Retinal pigment epithelial cell (primary cell): ENCODE results near the gene IPO13.

Experiments used
- DNase-seq: peaks from one replicate; pipeline ENCODE4 v3.0.0-alpha.2; 2010; ENCODE audit warnings: low read depth
- H3K4me3 ChIP-seq: 2 replicates; pipeline ENCODE4 v1.5.1; 2011; ENCODE audit warnings: mild to moderate bottlenecking, low read length, control low read depth, moderate library complexity
- CTCF ChIP-seq: conservative IDR thresholded peaks from 2 replicates; pipeline ENCODE4 v1.5.1; 2011; ENCODE audit warnings: low read depth, low read length, control low read depth, inconsistent platforms

IPO13 gene

DNA sequence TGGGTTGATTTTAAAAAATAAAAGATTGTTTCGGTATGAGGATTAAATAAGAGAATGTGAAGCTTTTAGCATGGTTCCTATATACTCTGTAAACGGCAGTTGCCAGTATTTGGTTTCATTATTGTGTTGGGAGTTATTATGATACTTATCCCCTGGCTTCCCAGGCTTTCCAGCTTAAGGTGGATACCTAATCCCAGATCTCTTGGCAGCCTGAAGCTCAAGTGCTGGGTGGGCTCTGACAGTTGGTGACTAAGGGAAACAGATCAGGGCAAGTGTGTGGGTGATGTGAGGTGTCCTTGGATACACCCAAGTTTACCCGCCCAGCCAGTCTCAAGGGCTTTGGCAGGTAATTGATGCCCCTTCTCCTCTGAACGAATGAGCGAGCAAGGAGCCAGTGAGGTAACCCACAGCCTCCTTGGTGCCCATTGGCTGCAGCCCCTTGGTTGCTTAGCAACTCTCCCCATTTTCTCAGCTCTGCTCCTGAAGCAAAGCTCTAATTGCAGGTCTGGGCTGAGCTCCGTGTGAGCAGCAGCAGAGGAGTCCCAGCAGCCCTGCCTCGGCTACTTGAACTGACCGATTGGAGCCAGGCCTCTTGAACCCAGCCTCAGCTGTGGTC, 6.1 kb downstream of the IPO13 start:
- DNase-seq: no peak
- no peak for TF ChIP-seq CTCF
- H3K4me3 ChIP-seq: no peak overlapping the region

- no peak for TF ChIP-seq CTCF
- H3K4me3 ChIP-seq: no peak overlapping the region
- no peak for DNase-seq
These were observed 6.6 kb downstream of the IPO13 start for GRCh38 chr1:43953361-43953760.

GRCh38 chr1:43954036-43954435, 7.3 kb downstream of the IPO13 start:
- no peak for TF ChIP-seq CTCF
- no peak overlapping the region for H3K4me3 ChIP-seq
- DNase-seq: no peak

- TF ChIP-seq CTCF: no peak
- DNase-seq: no peak
- no peak overlapping the region for H3K4me3 ChIP-seq
These were observed 9.5 kb downstream of the IPO13 start for GRCh38 chr1:43956234-43956633.

DNA sequence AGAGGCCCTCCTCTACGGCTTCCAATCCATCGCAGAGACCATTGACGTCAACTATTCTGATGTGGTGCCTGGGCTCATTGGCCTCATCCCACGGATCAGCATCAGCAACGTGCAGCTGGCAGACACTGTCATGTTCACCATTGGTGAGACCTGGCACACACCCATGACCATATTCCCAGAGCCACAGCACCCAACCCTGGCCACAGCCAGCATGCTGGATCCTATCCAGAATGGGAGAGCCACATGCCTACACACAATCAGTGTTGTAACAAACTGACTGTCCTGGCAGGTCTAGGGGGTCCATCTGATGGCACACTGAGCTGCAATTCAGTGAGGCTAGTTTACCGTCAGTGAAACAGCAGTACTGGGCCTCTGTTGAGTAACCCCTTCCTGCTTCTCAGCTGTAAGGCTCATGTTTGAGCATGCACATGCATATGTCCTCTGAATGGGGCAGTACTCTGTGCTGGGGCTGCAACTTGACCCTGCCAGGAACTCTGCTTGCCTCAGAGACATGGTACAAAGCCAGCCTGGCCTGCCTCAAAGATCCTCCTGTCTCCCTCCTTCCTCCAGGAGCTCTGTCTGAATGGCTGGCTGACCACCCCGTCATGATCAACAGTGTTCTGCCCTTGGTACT, 10.8 kb downstream of the IPO13 start:
- TF ChIP-seq CTCF: no peak
- DNase-seq: no peak
- no peak overlapping the region for H3K4me3 ChIP-seq

DNA sequence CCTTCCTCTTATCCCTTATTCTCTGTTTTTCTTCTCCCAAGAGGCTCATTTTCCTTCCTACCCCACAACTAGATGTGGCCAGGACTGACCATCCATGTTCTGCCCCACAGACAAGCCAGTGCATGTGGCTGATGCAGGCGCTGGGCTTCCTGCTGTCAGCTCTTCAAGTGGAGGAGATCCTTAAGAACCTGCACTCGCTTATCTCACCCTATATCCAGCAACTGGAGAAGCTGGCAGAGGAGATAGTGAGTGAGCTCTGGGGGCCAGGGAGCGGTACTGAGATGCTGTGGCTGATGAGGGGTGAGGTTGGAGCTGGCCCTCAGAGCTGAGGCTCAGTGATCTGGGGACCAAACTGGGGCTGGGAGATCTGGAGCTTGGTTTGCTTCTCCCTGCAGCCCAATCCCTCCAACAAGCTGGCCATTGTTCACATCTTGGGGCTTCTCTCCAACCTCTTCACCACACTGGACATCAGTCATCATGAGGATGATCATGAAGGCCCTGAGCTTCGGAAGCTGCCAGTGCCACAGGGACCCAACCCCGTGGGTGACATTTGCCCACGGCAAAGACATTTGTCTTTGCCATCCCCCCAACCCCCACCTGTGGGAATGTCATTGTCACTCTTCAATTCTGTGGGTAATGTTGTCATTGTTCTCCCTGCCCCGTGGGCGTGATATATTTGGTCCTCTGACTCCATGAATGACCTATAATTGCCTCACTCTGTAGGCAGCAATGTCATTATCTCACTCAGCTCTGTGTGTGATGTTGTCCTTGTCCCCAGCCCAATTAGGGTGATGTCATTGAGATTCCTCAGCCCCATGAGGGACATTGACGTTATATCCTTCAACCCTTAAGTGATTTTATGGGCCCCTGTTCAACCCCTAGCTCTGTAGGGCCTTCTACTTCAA, 11.9 kb downstream of the IPO13 start:
- DNase-seq: no peak
- no peak for TF ChIP-seq CTCF
- H3K4me3 ChIP-seq: no peak overlapping the region
